GM12864 (cell line): ENCODE measurements around the gene PCBD1.

Experiments used
- DNase-seq: peaks from one replicate; pipeline ENCODE4 v3.0.0-alpha.2; 2011; ENCODE audit warnings: low read depth
- H3K4me3 ChIP-seq: 2 replicates; pipeline ENCODE4 v1.5.1; 2011; ENCODE audit warnings: mild to moderate bottlenecking, low read depth, low read length, control low read depth
- CTCF ChIP-seq: IDR thresholded peaks from 2 replicates; pipeline ENCODE4 v1.5.1; 2011; ENCODE audit warnings: low read depth, mild to moderate bottlenecking, moderate library complexity, low read length, control low read depth, inconsistent platforms; ENCODE audit errors: missing control alignments

Gene PCBD1

GRCh38 chr10:70847659-70848360, 40.6 kb downstream of the PCBD1 start:
- DNase-seq = no peak
- H3K4me3 ChIP-seq = no peak overlapping the region
- no peak for TF ChIP-seq CTCF

GRCh38 chr10:70846795-70847194, 41.6 kb downstream of the PCBD1 start:
- no peak for TF ChIP-seq CTCF
- no peak overlapping the region for H3K4me3 ChIP-seq
- DNase-seq = no peak

- DNase-seq = no peak
- no peak for TF ChIP-seq CTCF
- no peak overlapping the region for H3K4me3 ChIP-seq
Measured at GRCh38 chr10:70845816-70846215, 42.5 kb downstream of the PCBD1 start.

- no peak for DNase-seq
- TF ChIP-seq CTCF = no peak
- H3K4me3 ChIP-seq = no peak overlapping the region
Measured at GRCh38 chr10:70845256-70845655, 43.1 kb downstream of the PCBD1 start.

GRCh38 chr10:70843776-70844489, 44.4 kb downstream of the PCBD1 start:
- TF ChIP-seq CTCF = no peak
- no peak overlapping the region for H3K4me3 ChIP-seq
- DNase-seq = no peak

GRCh38 chr10:70843333-70843732, 45.0 kb downstream of the PCBD1 start:
- no peak for TF ChIP-seq CTCF
- no peak for DNase-seq
- no peak overlapping the region for H3K4me3 ChIP-seq
